HEK293 (cell line): Measurements from ENCODE around the gene ZNF560.

Experiments
- CTCF ChIA-PET: fragments of 350-600 bp; formaldehyde crosslinking; extraction: SDS; loops from one replicate; lab custom pipeline; 2021; ENCODE audit warnings: antibody characterized with exemption; lab: Yijun Ruan, JAX
- POLR2A ChIA-PET: fragments of 300-600 bp; formaldehyde crosslinking; extraction: SDS; loops from one replicate; lab custom pipeline; 2020; ENCODE audit warnings: antibody characterized with exemption, inconsistent platforms; lab: Yijun Ruan, JAX
- H3K27ac ChIP-seq: fragments of 200-500 bp; sonication (Bioruptor generic); 2 replicates; pipeline ENCODE4 v1.5.1; 2014; ENCODE audit warnings: low read depth, low read length, control low read depth, inconsistent platforms; ENCODE audit errors: extremely low read depth
- H3K36me3 ChIP-seq, 2 experiments: fragments of 200-500 bp in 1 of 2; sonication (Bioruptor generic) in 1 of 2; 1 replicate in 1 of 2; 2 replicates in 1 of 2; pipeline ENCODE4 v1.5.1; 2014 to 2017; ENCODE audit warnings: inconsistent platforms in 2 of 2, low read length in 2 of 2; ENCODE audit not compliant: control insufficient read depth in 2 of 2, insufficient read depth in 1 of 2
- H3K4me1 ChIP-seq: fragments of 200-500 bp; sonication (Bioruptor generic); 2 replicates; pipeline ENCODE4 v1.5.1; 2014; ENCODE audit warnings: mild to moderate bottlenecking, low read length, inconsistent platforms; ENCODE audit not compliant: control insufficient read depth, insufficient read depth
- H3K4me3 ChIP-seq: 2 replicates; pipeline ENCODE4 v1.5.1; 2011; ENCODE audit warnings: low read depth, mild to moderate bottlenecking, control low read depth, low read length, moderate library complexity
- H3K9me3 ChIP-seq: fragments of 200-500 bp; sonication (Bioruptor generic); 2 replicates; pipeline ENCODE4 v1.5.1; 2014; ENCODE audit warnings: low read depth, low read length, inconsistent platforms; ENCODE audit not compliant: control insufficient read depth, insufficient read depth
- GLIS2 ChIP-seq: fragments of 450-650 bp; formaldehyde crosslinking; IDR thresholded peaks from 2 replicates; pipeline ENCODE4 v1.5.1; 2016; ENCODE audit warnings: missing biosample characterization, missing genetic modification characterization
- KLF9 ChIP-seq: fragments of 450-650 bp; formaldehyde crosslinking; IDR thresholded peaks from 2 replicates; pipeline ENCODE4 v1.5.1; 2016; ENCODE audit warnings: missing biosample characterization, missing genetic modification characterization, low read depth
- ZBTB17 ChIP-seq: fragments of 450-650 bp; formaldehyde crosslinking; IDR thresholded peaks from 2 replicates; pipeline ENCODE4 v1.5.1; 2016; ENCODE audit warnings: missing biosample characterization, missing genetic modification characterization
- ZNF132 ChIP-seq: fragments of 450-650 bp; formaldehyde crosslinking; IDR thresholded peaks from 2 replicates; pipeline ENCODE4 v1.5.1; 2017; ENCODE audit warnings: missing biosample characterization, missing genetic modification characterization, borderline replicate concordance
- ZNF146 ChIP-seq: fragments of 450-650 bp; formaldehyde crosslinking; IDR thresholded peaks from 2 replicates; pipeline ENCODE4 v1.5.1; 2016; ENCODE audit warnings: missing biosample characterization, missing genetic modification characterization
- ZNF302 ChIP-seq: fragments of 450-650 bp; formaldehyde crosslinking; IDR thresholded peaks from 2 replicates; pipeline ENCODE4 v1.5.1; 2016; ENCODE audit warnings: missing biosample characterization, missing genetic modification characterization, low read depth
- ZNF548 ChIP-seq: fragments of 450-650 bp; formaldehyde crosslinking; IDR thresholded peaks from 2 replicates; pipeline ENCODE4 v1.5.1; 2016; ENCODE audit warnings: missing biosample characterization, missing genetic modification characterization
- ZNF558 ChIP-seq: fragments of 450-650 bp; formaldehyde crosslinking; IDR thresholded peaks from 2 replicates; pipeline ENCODE4 v1.5.1; 2016; ENCODE audit warnings: missing biosample characterization, missing genetic modification characterization
- ZNF792 ChIP-seq: fragments of 450-650 bp; formaldehyde crosslinking; IDR thresholded peaks from 2 replicates; pipeline ENCODE4 v1.5.1; 2016; ENCODE audit warnings: missing biosample characterization, missing genetic modification characterization
- TF ChIP-seq, protein P1 (sequence below): fragments of 450-650 bp; formaldehyde crosslinking; IDR thresholded peaks from 2 replicates; pipeline ENCODE4 v1.5.1; 2017; ENCODE audit warnings: missing biosample characterization, mild to moderate bottlenecking, missing genetic modification characterization, moderate library complexity
- TF ChIP-seq, protein P2 (sequence below): fragments of 450-650 bp; formaldehyde crosslinking; conservative IDR thresholded peaks from 2 replicates; pipeline ENCODE4 v1.5.1; 2016; ENCODE audit warnings: low read depth, missing biosample characterization, missing genetic modification characterization
- TF ChIP-seq, protein P3 (sequence below): fragments of 450-650 bp; formaldehyde crosslinking; IDR thresholded peaks from 2 replicates; pipeline ENCODE4 v1.5.1; 2016; ENCODE audit warnings: missing biosample characterization, missing genetic modification characterization
- TF ChIP-seq, protein P4 (sequence below): fragments of 450-650 bp; formaldehyde crosslinking; IDR thresholded peaks from 2 replicates; pipeline ENCODE4 v1.5.1; 2017; ENCODE audit warnings: missing biosample characterization, missing genetic modification characterization
- TF ChIP-seq, protein P5 (sequence below): fragments of 450-650 bp; formaldehyde crosslinking; IDR thresholded peaks from 2 replicates; pipeline ENCODE4 v1.5.1; 2016; ENCODE audit warnings: missing biosample characterization, missing genetic modification characterization

ZNF560 gene

DNA sequence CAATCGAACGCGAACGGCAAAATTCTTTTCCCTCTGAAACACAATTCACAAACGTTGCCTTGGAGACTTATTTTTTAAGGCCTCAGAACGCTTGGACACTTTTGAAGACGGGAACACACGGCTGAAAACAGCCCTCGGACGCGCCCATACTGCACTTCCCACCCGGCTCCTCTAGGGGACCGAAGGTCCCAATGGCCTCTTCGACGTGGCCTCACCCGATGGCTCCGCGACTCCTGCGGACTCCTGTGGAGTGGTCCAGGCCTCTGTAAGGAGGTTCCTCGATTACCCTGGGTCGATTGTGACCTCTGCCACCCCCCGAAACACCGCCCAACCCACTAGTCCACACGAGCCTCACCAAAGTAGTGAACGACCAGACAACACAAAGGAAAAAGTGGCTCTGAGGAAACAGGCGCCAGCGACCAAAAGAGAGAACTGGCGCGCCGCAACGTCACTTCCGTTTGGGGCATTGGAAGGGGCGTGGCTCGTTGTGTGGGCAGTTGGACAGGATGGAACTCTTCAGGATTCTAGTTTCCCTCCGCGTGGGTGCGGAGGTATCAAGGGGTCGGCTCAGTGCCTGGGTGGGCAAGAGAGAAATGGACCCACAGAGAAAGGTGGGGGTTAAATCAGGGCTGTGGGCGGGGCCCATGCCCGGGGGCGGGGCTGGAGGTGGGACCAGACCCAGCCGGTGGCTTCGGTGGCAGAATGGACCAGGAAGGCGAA is at the start of gene ZNF560:
Gene ZNF560, minus strand, starts transcription at position 434 of the 720 bp plus-strand sequence. CDS start 23,303 bp downstream, outside the sequence.
- POLR2A ChIA-PET = no interaction called here
- TF ChIP-seq ZNF132 (tag by site-specific recombination) = no peak
- TF ChIP-seq, protein P1, sequence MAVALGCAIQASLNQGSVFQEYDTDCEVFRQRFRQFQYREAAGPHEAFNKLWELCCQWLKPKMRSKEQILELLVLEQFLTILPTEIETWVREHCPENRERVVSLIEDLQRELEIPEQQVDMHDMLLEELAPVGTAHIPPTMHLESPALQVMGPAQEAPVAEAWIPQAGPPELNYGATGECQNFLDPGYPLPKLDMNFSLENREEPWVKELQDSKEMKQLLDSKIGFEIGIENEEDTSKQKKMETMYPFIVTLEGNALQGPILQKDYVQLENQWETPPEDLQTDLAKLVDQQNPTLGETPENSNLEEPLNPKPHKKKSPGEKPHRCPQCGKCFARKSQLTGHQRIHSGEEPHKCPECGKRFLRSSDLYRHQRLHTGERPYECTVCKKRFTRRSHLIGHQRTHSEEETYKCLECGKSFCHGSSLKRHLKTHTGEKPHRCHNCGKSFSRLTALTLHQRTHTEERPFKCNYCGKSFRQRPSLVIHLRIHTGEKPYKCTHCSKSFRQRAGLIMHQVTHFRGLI (tag by site-specific recombination) = no peak
- TF ChIP-seq, protein P2, sequence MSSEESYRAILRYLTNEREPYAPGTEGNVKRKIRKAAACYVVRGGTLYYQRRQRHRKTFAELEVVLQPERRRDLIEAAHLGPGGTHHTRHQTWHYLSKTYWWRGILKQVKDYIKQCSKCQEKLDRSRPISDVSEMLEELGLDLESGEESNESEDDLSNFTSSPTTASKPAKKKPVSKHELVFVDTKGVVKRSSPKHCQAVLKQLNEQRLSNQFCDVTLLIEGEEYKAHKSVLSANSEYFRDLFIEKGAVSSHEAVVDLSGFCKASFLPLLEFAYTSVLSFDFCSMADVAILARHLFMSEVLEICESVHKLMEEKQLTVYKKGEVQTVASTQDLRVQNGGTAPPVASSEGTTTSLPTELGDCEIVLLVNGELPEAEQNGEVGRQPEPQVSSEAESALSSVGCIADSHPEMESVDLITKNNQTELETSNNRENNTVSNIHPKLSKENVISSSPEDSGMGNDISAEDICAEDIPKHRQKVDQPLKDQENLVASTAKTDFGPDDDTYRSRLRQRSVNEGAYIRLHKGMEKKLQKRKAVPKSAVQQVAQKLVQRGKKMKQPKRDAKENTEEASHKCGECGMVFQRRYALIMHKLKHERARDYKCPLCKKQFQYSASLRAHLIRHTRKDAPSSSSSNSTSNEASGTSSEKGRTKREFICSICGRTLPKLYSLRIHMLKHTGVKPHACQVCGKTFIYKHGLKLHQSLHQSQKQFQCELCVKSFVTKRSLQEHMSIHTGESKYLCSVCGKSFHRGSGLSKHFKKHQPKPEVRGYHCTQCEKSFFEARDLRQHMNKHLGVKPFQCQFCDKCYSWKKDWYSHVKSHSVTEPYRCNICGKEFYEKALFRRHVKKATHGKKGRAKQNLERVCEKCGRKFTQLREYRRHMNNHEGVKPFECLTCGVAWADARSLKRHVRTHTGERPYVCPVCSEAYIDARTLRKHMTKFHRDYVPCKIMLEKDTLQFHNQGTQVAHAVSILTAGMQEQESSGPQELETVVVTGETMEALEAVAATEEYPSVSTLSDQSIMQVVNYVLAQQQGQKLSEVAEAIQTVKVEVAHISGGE (tag by site-specific recombination) = no peak
- no peak for TF ChIP-seq GLIS2 (tag by site-specific recombination)
- TF ChIP-seq, protein P3, sequence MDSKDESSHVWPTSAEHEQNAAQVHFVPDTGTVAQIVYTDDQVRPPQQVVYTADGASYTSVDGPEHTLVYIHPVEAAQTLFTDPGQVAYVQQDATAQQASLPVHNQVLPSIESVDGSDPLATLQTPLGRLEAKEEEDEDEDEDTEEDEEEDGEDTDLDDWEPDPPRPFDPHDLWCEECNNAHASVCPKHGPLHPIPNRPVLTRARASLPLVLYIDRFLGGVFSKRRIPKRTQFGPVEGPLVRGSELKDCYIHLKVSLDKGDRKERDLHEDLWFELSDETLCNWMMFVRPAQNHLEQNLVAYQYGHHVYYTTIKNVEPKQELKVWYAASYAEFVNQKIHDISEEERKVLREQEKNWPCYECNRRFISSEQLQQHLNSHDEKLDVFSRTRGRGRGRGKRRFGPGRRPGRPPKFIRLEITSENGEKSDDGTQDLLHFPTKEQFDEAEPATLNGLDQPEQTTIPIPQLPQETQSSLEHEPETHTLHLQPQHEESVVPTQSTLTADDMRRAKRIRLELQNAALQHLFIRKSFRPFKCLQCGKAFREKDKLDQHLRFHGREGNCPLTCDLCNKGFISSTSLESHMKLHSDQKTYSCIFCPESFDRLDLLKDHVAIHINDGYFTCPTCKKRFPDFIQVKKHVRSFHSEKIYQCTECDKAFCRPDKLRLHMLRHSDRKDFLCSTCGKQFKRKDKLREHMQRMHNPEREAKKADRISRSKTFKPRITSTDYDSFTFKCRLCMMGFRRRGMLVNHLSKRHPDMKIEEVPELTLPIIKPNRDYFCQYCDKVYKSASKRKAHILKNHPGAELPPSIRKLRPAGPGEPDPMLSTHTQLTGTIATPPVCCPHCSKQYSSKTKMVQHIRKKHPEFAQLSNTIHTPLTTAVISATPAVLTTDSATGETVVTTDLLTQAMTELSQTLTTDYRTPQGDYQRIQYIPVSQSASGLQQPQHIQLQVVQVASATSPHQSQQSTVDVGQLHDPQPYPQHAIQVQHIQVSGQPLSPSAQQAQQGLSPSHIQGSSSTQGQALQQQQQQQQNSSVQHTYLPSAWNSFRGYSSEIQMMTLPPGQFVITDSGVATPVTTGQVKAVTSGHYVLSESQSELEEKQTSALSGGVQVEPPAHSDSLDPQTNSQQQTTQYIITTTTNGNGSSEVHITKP (tag by site-specific recombination) = no peak
- TF ChIP-seq, protein P4, sequence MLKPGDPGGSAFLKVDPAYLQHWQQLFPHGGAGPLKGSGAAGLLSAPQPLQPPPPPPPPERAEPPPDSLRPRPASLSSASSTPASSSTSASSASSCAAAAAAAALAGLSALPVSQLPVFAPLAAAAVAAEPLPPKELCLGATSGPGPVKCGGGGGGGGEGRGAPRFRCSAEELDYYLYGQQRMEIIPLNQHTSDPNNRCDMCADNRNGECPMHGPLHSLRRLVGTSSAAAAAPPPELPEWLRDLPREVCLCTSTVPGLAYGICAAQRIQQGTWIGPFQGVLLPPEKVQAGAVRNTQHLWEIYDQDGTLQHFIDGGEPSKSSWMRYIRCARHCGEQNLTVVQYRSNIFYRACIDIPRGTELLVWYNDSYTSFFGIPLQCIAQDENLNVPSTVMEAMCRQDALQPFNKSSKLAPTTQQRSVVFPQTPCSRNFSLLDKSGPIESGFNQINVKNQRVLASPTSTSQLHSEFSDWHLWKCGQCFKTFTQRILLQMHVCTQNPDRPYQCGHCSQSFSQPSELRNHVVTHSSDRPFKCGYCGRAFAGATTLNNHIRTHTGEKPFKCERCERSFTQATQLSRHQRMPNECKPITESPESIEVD (tag by site-specific recombination) = no peak
- no peak for TF ChIP-seq KLF9
- no peak for TF ChIP-seq ZBTB17 (tag by site-specific recombination)
- no peak for TF ChIP-seq ZNF302
- no peak for TF ChIP-seq ZNF548 (tag by site-specific recombination)
- TF ChIP-seq, protein P5, sequence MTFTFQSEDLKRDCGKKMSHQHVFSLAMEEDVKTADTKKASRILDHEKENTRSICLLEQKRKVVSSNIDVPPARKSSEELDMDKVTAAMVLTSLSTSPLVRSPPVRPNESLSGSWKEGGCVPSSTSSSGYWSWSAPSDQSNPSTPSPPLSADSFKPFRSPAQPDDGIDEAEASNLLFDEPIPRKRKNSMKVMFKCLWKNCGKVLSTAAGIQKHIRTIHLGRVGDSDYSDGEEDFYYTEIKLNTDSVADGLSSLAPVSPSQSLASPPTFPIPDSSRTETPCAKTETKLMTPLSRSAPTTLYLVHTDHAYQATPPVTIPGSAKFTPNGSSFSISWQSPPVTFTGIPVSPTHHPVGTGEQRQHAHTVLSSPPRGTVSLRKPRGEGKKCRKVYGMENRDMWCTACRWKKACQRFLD = no peak
- TF ChIP-seq ZNF792 = no peak
- no peak for TF ChIP-seq ZNF146
- no peak for TF ChIP-seq ZNF558 (tag by site-specific recombination)
- no peaks in the 10 kb centered on the region for H3K9me3 ChIP-seq
- no peaks in the 10 kb centered on the region for H3K4me1 ChIP-seq
- CTCF ChIA-PET = interaction anchor here (0.9 kb wide), 1 partner anchor 13 kb away, joined by 3 read pairs; no protein-coding TSS in a partner anchor
- H3K36me3 ChIP-seq = no peaks in the 10 kb centered on the region
- H3K27ac ChIP-seq = no peak within 1 kb of the TSS
- 0 out of 2 replicates have a peak within 1 kb of the TSS, but pooled peaks have one; percentile 8 for H3K4me3 ChIP-seq
